NCI-H2081 (cell line): ENCODE results near the gene SAMD3.
A peak's percentile ranks its signal among the peaks of the same experiment; 100 is the strongest.
"Not testable (repeated sequence)": the region's sequence is repeated elsewhere in the genome, so short reads cannot be mapped to it uniquely, and the experiment has no call there.

Experiments
- DNase-seq, 2 experiments: peaks; one replicate each; lab custom pipeline; 2025; lab: John Stamatoyannopoulos, UW

SAMD3 gene

DNA sequence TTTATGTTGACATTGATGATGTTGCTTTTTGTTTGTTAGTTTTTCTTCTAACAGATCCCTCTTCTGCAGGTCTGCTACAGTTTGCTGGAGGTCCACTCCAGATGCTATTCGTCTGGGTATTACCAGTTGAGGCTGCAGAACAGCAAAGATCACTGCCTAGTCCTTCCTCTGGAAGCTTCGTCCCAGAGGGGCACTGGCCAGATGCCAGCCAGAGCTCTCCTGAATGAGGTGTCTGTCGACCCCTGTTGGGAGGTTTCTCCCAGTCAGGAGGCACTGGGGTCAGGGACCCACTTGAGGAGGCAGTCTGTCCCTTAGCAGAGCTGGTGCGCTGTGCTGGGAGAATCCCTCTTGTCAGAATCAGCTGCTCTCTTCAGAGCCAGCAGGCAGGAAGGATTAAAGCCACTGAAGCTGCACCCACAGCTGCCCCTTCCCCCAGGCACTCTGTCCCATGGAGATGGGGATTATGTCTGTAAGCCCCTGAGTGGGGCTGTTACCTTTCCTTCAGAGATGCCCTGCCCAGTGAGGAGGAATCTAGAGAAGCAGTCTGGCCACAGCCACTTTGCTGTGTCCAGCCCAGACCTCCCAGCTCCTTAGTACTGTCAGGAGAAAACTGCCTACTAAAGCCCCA is 49.3 kb downstream of the SAMD3 start:
- not testable (repeated sequence) for DNase-seq

DNA sequence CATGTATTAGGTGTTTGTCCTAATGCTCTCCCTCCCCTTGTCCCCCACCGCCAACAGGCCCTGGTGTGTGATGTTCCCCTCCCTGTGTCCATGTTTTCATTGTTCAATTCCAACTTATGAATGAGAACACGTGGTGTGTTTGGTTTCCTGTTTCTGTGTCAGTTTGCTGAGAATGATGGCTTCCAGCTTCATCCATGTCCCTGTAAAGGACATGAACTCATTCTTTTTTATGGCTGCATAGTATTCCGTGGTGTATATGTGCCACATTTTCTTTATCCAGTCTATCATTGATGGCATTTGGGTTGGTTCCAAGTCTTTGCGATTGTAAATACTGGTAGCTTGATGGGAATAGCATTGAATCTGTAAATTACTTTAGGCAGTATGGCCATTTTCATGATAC is 52.6 kb downstream of the SAMD3 start:
- not testable (repeated sequence) for DNase-seq

DNA sequence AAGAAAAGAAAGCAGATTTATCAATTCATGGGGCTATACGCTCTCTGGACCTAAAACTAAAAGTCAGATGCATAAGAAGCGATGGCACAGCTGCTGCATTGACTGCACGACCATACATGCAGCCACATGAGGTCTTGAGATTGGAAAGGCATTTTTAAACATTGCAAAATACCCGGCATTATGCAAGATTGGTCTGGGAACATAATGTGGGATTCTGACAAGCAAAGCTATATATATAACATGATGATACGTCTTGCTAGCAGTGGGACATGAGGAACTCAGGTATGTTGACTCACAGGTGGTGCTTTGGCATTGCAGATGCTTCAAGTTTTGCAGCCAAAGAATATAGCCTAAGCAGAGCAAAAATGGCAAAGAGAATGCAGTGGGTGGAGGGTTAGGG is 55.1 kb downstream of the SAMD3 start:
- DNase-seq, result no peak

DNA sequence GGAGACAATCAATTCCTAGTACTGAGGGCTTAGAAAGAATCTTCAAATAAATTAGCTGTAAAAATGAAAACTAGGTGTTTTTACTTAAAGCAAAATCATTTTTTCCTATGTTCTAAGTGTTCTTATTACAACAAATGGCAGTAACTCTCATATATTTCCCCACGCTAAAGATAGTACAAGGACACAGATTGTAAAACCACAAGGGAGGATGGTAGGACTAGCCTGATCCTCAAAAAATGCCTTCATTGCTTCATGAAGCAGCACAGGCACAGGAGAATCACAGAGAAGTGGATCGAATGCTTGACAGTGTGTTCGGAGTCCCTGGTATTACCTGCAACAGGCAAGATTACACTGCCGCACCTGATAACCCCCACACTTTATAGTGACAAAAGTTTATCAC is 58.5 kb downstream of the SAMD3 start:
- DNase-seq, result no peak

DNA sequence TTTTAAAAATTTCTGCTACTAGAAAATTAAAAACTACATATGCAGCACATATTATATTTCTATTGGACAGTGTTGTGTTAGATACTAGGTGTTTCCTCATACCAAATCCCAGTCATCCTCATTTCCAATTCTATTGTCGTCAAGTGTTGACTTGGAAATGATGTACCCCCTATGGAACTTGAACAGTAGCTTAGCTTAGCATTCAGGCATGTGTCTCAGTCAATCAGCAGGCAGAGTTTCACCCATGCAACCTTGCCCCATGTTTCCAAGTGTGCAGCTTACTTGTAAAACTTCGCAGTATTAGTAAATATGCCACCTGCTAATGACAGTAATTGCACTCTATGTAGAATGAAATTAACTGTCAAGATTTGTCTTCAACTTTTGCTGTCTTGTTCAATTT is 59.5 kb downstream of the SAMD3 start:
- no peak for DNase-seq

DNA sequence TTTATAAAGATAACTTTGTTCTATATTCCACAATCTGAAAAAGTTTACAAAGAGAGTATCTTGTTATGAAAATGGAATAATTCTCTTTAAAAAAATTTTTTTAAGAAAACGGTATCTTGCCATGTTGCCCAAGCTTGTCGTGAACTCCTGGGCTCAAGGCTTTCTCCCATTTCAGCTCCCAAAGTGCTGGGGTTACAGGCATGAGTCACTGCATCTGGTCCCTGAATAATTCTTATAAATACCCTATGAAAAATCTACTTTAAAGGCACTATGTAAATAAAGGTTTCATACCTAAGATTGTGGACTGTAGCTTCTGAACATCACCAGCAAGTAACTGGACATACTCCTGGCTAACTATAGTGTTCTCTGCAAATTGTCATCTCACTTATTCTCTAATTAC is 60.3 kb downstream of the SAMD3 start:
- no peak for DNase-seq

DNA sequence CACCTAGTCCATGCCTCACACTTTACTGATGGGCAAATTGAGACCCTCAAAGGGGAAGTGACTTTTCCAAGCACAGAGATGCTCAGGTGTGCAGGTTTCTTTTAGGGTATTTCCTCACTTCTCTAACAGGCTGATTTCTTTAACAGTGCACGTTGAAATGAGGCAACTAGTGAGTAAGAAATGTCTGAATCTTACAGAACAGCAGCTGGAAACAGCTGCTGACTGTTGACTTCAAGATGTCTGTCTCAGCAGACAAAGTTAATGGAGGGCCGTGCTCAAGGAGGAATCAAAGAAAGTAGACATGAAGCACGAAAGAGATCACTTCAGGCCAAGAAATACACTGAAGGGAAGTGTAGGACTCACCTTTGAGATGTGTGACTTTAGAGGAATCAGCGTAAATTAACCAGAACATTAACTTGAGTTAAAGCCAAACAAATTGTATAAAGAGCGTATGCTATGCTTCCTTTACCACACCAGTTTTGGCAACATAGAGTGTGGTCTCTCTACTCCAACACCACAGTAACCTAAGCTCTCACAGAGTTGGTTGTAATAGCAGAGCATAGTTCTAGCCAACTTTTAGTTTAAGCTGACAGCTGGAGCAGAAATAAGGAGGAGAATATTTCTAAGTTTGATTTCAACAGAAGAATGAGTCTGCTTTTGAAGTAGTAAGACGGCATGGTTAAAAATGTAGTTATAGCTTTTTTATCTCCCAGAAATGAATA is 60.9 kb downstream of the SAMD3 start:
- DNase-seq, result no peak

DNA sequence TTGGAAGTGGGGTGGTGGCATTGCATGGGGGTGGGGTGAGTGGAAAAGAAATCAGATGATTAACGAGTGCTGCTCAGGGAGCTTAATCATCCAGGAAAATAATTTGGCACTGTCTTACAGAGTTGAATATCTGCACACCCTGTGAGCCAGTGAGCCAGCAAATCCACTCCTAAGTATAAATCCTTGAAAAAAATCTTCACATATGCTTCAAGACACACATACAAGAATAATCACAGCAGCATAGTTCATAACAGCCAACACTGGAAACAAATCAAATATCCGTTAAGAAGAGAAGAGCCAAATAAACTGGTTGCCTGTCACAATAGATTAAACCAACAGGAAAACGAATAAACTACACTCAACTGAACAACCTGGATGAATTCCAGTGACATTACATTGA is 62.8 kb downstream of the SAMD3 start:
- DNase-seq, result peak in 1 of 2 experiments; percentile 0

DNA sequence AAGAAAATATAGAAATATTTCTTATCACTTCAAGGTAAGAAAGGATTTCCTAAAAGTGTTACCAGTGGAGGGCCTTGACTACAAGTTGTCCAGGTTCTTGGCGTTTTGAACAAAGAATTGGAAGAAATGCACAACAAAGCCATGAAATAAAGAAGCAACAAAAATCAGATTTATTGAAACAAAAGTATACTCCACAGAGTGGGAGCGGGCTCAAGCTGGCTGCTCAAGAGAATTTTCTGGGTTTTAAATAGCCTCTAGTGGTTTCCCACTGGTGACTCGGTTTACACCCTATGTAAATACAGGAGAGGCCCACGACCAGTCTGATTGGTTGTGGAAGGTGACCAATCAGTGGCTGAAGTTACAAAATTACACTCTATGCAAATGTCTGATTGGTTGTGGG is 64.2 kb downstream of the SAMD3 start:
- no peak for DNase-seq

DNA sequence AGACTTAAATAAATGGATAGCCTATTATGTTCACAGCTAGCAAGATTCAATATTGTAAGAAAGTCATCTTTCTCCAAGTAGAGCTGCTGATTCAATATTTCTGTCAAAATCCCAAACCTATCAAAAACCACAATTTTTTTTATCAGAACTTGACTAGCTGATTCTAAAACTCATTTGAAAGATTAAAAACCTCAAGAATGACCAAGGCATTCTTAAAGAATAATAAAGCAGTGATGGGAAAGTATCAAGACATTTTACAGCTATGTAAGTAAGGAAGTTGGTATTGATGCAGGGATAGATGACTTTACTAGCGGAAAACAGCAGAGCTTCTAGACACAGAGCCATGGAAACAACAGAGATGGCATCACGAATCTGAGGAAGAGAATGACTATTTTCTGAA is 64.7 kb downstream of the SAMD3 start:
- DNase-seq, result no peak

DNA sequence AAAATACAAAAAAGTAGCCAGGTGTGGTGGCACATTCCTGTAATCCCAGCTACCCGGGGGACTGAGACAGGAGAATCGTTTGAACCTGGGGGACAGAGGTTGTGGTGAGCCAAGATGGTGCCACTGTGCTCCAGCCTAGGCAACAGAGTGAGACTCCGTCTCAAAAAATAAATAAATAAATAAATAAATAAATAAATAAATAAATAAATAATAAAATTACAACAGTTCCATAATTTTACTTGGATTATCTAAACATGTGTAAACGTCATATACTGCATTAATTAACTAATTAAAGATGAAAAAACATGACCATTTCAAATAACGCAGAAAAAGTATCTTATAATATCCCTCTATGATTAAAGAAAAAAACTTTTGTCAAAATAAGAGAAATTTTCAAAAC is 65.8 kb downstream of the SAMD3 start:
- no peak for DNase-seq

DNA sequence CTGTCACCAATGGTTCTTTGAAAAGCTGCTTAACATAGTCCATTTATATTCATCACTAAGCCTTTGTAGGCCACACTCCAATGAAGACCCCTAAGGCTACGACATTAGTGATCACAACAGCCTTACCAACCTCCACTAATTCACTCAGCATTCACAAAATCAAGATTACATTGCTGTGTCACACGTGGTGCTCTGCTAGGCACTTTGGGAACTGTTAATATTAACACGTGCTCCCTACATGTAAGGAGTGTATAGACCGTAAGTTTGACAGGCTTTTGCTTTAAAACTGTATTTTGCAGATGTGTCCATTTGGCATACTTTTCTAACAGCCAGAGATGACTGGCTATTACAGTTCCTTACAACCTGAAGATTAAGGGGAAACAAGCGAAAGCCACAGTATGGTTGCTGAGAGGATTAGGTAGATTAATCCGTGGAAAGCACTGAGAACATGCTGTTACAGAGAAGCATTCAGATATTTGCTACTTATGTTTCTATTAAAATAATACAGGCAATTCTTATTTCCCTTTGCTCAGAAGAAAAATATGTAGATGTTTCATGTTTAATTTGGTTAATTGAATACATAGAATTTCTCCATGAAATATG is 69.7 kb downstream of the SAMD3 start:
- DNase-seq, result no peak

DNA sequence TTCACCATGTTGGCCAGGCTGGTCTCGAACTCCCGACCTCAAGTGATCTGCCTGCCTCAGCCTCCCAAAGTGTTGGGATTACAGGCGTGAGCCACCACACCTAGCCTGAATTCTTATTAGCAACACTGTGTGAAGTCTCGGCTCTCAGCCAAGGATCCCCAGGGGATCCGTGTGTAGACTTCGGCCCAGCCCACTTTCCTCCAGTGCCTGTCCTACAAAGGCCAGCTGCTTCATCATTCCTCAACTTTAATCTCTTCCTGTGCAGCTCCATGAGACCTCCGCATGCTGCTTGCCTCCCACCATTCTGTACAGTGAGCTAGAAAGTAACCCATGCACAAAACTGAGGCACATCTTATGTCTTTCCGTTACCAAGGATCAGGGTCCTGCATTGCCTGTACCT is 71.8 kb downstream of the SAMD3 start:
- DNase-seq, result no peak

DNA sequence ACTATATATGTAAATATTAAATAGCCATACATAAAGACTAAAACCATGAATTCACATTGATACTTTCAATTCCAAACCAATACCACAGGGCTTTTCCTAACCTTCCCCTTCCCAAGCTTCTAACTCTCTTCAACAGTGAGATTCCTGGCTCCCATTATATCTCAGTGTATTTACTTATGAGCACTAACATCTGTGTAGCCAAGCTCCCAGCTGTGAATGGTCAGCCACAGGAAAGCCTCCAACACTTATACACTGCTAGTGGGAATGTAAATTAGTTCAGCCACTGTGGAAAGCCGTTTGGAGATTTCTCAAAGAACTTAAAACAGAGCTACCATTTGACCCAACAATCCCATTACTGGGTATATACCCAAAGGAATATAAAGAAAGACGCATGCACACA is 73.7 kb downstream of the SAMD3 start:
- not testable (repeated sequence) for DNase-seq

DNA sequence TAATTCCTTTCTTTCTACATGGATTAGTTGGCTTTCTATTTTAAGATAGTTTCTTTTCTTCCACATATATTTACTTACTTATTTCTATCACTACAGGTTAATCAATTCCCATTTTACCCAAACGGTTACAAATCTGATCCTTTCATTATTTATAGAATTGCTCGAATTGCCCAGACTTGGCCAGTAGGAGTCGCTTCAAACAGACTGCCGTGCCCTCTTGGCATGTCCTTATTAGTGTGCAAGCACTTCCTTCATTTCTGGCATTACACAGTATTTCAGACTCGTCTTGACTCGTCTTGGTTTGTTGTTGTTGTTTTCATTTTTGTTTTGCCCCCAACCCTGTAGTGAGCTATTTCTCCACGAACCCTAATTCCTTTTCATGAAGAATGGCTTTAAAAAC is 74.6 kb downstream of the SAMD3 start:
- DNase-seq, result no peak

DNA sequence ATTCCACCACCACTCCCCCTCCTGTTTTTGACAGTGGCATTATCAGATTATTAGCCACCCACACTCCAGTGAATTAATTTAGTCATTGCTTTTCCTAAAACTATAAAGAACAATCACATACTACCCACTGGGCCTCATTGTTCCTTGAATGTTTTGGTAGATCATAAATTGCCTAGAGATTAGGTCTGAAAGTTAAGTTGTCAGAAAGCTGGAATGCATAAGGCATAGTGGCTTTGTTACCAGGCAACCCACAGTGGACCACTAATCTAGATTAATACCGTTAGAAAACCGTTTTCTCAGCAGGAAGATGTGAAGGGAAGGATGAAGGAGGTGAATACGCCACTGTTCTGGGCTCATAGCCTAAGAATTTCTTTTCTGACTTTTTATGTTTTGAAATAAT is 75.6 kb downstream of the SAMD3 start:
- no peak for DNase-seq

DNA sequence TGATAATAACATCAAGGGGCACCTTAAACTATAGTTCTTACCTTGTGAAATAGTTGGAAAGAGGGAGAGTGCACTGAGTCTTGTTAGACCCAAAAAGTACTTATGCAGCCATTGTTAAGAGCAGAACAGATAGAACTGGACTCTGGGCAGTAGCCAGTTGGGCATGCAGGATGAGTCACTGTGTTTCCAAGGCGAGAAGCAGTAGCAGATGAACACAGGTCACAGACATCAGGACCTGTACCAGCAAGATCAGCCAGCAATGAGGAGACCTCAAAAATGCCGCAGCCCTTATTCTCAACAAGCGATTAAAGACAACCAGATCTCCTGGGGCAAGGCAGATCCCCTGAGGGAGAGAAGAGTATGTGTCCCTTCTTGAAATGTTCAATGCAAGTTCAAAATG is 79.0 kb downstream of the SAMD3 start:
- DNase-seq, result no peak

DNA sequence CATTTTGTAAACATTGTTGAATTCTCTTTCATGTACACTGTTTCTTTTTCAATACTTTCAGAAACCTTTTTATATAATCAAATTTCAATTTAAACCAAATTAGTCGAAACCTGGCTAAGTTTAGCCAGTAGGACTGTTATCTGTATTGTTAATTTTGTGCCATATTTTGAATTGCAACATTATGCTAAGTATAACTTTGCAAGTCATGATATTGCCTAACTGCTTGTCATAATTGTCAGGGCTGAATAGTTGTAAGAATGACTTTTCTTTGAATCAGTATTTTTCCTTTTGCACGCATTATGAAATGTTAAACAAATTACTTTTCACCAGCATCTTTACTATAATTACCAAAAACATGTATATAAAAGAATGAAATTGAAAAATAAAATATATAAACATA is 82.7 kb downstream of the SAMD3 start:
- no peak for DNase-seq

DNA sequence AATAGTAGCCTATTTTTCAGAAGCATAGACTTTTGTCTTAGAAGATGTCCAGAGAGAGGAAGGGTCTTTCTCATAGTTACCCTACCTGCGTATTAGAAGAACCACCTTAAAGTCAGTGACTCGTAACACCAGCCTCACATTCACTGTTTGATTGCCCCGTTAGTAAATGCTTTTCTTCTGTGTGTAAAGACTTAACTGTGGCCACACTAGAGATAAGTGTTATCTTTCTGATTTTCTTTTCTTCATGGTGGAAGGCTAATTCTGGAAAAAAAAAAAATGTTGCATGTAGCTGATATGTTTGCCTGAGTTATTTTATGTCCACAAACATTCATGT is 83.9 kb downstream of the SAMD3 start:
- DNase-seq, result no peak

DNA sequence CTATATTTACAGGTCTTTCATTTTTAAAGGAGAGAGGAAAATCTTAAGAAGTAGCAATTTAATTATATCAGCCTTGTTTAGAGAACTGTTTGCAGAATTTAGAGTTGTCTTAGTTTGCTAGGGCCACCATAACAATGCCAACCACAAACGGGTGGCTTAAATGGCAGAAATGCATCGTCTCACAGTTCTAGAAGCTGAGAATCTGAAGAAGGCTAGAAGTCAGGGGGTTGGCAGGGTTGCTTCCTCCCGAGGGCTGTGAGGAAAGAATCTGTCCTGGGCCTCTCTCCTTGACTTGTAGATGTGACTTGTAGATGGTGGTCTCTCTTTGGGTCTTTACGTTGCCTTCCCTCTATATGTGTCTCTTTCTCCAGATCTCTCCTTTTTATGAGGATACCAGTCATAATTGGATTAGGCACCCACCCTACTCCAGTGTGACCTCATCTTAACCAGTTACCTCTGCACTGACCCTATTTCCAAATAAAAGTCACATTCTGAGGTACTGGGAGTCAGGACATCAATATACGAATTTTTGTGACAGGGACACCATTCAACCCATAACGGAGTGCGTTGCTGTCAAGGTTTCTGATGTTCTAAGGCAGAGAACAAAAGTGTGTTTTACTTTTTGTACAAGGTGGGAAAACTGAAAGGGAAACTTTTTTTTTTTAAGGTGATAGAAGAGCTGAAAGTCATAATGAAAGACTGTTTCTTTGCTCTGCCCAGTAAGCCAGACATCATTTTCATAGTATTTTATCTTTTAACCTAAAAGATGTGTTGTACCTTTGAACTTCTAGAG is 84.4 kb downstream of the SAMD3 start:
- DNase-seq, result no peak

DNA sequence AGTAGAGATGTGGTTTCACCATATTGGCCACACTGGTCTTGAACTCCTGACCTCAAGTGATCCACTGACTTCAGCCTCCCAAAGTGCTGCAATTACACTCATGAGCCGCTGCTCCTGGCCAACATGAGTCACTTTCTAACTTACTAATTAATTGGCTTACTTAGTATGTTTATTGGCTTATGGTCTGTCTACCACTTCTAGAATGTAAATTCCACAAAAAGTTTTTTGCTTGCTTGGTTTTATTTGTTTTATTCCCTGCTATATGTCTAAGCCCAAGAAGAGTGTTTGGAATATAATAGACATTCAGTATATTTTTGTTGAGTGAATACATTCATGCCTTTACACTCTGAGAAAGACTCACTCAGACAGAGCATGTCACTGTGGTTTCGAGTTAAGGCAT is 86.0 kb downstream of the SAMD3 start:
- DNase-seq, result no peak

DNA sequence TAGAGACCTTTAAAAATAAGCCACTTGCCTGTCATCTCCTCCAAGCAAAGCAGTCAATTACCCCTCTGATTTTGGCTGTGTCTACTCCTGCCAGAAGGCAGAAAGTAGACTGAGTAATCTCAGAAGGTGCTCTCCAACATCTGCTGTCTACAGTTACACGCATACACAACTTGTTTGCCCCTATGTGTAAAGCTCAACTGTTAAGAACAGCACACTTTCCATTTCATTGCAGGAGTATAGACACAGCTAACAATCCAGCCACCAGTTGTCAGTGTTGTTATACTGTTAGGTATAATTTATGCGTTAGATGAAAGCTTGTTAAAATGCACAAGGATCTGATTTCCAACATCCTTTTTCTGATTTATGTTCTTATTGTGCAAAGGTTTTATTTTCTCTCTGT is 88.2 kb downstream of the SAMD3 start:
- no peak for DNase-seq

DNA sequence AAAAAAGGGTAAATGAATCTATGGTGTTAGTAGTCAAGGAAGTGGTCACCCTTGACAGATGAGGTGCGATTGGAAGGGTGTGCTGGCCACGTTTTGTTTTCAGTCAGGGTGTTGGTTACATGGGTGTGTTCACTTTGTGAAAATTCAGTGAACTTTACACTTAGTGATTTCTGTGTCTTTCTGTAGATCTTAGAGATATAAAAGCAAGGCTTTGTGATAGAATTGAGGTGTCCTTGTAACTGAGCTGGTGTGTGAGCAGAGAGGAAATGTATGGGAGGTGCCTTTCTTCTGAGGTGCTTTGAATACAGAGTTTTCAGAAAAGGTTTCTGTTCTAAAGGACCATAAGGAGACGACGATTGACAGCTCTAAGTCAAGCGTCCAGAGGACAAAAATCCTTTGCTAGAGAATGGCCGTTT is 90.5 kb downstream of the SAMD3 start:
- no peak for DNase-seq
